ENCODE data around the gene SLC35C1.
"Not testable (repeated sequence)": the region's sequence is repeated elsewhere in the genome, so short reads cannot be mapped to it uniquely, and the experiment has no call there.

Gene SLC35C1

GRCh38 chr11:45840251-45840650 is 35.3 kb downstream of the SLC35C1 start:
- DNase-seq (ENCODE audit: insufficient read length, low spot score); FAIRE-seq: not testable (repeated sequence)

- peak; percentile 85 for FAIRE-seq
Measured at GRCh38 chr11:45843158-45843924, 38.4 kb downstream of the SLC35C1 start.

DNA sequence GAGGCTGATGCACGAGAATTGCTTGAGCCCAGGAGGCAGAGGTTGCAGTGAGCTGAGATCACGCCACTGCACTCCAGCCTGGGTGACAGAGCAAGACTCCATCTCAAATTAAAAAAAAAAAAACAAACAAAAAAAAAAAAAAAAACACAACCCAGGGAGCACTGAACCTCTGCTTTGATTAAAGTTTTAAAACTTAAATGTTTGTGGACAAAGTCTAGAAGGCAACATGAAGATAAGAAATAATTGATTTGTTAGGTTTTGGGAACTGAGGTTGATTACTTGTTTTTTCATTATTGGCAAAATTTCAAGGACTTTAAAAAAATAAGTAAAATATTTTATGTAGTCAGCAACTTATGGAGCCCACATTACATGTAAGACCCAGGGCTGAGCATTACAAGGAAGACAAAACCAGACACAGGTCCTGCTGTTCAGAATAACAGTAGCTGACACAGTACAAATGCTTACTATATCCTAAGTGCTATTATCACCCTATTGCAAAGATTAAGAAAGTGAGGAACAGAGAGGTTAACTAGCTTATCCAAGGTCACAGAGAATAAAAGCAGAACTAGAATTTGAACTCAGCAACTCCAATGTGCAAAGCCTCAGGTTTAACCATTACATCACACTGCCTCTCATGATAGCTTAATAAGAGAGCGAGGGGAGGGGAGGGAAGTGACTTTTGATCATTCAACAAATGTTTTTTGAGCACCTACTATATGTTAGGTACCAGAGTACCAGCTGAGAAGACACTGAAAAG is 40.1 kb downstream of the SLC35C1 start:
- no peak for DNase-seq (ENCODE audit: insufficient read length, low spot score)
- no peak for FAIRE-seq

More at GRCh38 chr11:45843158-45843924, 38.4 kb downstream of the SLC35C1 start:
- DNase-seq (ENCODE audit: insufficient read length, low spot score) = peak; percentile 64

GRCh38 chr11:45846174-45846675 is 41.3 kb downstream of the SLC35C1 start:
- DNase-seq (ENCODE audit: insufficient read length, low spot score) (no peak), FAIRE-seq (no peak)

- peak; percentile 90 for FAIRE-seq
Measured at GRCh38 chr11:45846974-45847910, 42.3 kb downstream of the SLC35C1 start, which contains the start of gene CRY2. TSS of gene CRY2 (plus strand) at chr11:45847475. CDS start at chr11:45847491, 16 bp downstream.

GRCh38 chr11:45847911-45848316 is 43.0 kb downstream of the SLC35C1 start:
- DNase-seq (ENCODE audit: insufficient read length, low spot score) = peak; percentile 28
- FAIRE-seq = no peak

More at GRCh38 chr11:45846974-45847910, 42.3 kb downstream of the SLC35C1 start, which contains the start of gene CRY2:
- DNase-seq (ENCODE audit: insufficient read length, low spot score) = peak; percentile 92

DNA sequence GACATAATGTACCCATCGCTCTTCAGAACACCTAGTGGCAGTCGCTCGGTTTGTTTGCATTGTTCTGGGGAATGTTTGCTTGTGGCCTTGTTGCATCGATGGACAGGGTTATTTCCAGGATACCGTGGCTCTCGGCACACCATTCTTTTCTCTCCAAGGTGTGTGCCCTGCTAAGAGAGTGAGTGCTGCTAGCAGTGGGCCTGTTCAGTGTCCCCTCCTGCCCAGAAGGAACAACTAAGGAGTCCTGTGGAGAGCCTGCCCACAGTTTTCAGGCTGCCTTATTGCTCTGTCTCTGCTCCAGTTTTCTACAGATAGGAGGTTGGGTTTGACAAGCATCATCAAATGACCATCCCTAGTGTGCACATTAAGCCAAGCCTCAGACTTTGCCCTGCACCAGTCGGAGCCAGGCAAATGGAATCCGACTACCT is 43.7 kb downstream of the SLC35C1 start:
- DNase-seq (ENCODE audit: insufficient read length, low spot score) (no peak), FAIRE-seq (no peak)

GRCh38 chr11:45850446-45850845 is 45.5 kb downstream of the SLC35C1 start:
- FAIRE-seq (no peak), DNase-seq (ENCODE audit: insufficient read length, low spot score) (no peak)

DNA sequence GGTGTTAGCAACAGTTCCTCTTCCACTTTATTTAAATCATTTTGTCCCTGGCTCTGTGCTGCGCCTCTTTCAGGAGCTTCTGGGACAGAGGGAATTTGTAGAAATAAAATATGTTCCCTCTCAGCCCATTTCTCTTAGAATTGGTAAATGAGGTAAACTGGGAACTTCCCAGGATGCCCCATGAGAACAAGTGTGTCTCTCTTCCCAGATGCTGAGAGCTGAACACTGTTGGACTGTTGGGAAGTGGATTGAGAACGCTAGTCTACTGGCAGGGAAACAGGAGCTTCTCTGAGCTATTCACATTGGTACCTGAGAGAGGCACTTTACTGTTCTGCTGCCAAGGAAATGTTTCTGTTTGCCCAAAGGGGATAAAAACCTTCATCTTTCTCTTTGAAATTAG is 46.3 kb downstream of the SLC35C1 start:
- DNase-seq (ENCODE audit: insufficient read length, low spot score) = no peak
- no peak for FAIRE-seq

- no peak for FAIRE-seq
Measured at GRCh38 chr11:45852018-45852711, 47.2 kb downstream of the SLC35C1 start.

GRCh38 chr11:45852712-45853101 is 47.8 kb downstream of the SLC35C1 start:
- FAIRE-seq = no peak
- peak; percentile 31 for DNase-seq (ENCODE audit: insufficient read length, low spot score)

More at GRCh38 chr11:45852018-45852711, 47.2 kb downstream of the SLC35C1 start:
- no peak for DNase-seq (ENCODE audit: insufficient read length, low spot score)

DNA sequence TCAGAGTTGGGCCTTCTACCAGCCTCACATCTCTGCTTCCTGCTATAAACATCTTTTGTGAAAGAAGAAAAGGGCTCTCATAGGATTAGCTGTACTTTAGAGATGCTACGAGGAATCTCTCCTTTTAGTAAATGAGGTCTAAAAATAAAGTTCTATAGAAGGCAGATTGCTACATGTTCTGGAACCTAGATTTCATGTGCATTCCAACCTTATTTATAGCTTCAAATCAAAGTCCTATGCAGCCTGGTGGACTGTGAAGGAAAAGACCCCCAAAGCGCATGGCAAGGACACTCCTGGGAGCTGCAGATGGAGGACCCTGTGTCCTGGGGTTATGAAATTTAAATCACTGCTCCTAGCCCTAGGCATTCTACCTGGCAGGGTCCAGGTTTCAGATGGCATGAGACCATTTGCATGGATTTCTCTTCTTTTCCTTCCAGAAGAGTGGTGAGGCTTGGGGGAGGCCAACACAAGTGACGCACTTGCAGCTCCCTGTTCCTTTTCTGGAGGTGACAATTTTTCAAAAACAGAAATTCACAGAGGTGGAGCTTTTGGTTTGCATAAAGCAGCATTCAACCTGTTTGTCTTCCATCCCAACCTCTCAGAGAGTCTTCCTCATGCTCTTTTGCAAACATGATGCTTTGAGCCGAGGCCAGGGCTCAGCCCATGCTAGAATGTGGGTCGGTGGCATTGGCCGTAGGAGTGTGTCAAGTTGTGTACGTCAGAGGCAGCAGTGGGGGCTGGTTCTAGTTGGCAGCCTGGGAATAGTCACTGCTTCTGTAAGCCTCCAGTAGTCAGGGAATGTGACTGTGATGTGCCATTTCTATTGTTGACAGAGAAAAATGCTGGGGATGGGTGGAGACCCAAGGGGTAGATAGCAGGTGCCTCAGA is 48.6 kb downstream of the SLC35C1 start:
- FAIRE-seq = no peak
- no peak for DNase-seq (ENCODE audit: insufficient read length, low spot score)

- no peak for FAIRE-seq
- DNase-seq (ENCODE audit: insufficient read length, low spot score) = no peak
Measured at GRCh38 chr11:45855308-45855707, 50.4 kb downstream of the SLC35C1 start.

DNA sequence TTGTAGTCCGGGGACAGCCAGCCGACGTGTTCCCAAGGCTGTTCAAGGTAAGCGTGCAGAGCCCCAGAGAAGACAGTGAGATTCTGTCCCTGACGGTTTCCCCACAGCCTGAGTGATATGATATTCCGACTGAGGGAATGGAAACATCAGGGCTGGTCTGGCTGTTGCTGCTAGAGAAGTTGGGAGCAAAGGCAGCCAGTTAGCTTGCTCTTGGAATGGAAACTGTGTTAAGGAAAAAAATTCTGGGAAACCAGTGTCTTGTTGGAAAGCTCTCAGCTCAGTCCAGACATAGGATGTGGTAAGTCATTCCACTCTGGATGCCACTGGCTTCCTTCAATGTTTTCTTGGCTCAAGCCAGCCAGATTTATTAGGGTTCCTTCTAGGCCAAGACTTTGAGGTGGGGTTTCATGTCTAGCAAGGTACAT is 51.1 kb downstream of the SLC35C1 start:
- FAIRE-seq (no peak), DNase-seq (ENCODE audit: insufficient read length, low spot score) (no peak)

GRCh38 chr11:45857961-45858474 is 53.1 kb downstream of the SLC35C1 start:
- DNase-seq (ENCODE audit: insufficient read length, low spot score) (no peak), FAIRE-seq (no peak)

DNA sequence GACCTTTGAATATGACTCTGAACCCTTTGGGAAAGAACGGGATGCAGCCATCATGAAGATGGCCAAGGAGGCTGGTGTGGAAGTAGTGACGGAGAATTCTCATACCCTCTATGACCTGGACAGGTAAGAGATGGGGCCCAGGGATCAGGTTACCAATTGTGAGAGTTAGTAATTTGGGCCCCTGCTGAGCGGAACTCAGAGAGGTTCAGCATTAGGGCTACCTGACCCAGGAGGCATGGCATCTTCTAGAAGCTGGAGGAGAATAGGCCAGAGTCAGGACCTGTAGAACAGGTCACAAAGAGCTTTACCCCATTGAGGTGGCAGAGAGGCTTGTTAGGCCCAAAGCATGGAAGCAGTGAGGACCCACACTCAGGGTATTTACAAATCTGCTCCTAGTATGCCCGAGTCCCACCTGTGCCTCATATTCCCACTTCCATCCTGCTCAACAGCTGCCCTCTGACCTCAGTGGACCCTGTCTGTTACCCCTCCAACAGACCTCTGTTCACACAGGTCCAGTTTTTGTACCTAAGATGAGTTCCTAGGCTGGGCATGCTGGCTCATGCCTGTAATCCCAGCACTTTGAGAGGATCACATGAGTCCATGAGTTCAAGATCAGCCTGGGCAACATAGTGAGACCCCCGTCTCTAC is 53.9 kb downstream of the SLC35C1 start:
- FAIRE-seq = no peak
- no peak for DNase-seq (ENCODE audit: insufficient read length, low spot score)

- DNase-seq (ENCODE audit: insufficient read length, low spot score) = no peak
- FAIRE-seq = no peak
Measured at GRCh38 chr11:45859661-45860140, 54.8 kb downstream of the SLC35C1 start.

DNA sequence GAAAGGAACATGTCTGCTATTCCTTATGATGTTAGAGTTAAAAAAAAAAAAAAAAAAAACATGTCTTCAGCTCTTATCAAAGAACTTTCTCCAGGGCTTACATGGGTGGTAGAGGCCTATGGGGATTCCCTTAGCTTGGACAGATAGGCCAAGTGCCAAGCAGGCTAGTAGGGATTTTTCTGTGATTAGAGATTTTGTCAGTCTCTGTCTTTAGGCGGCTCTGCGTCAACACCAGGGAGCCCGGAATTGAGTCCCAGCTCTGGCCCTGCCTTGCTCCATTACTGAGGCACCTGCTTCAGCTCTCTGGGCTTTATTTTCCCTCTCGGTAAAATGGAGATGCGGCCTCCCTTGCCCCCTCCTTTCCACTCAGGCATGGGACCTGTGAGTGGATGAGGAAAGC is 55.4 kb downstream of the SLC35C1 start:
- FAIRE-seq = no peak
- no peak for DNase-seq (ENCODE audit: insufficient read length, low spot score)
